Prostate gland (tissue), 2 donors: ENCODE measurements around the gene LMAN2L.

Source experiments
- POLR2A ChIP-seq: fragments of 450-650 bp; IDR thresholded peaks from one replicate; pipeline ENCODE4 v1.6.1; 2016; ENCODE audit warnings: antibody characterized with exemption, mild to moderate bottlenecking
- POLR2AphosphoS5 ChIP-seq: sonication (generic); formaldehyde crosslinking; IDR thresholded peaks from one replicate; pipeline ENCODE4 v1.6.1; 2017; ENCODE audit warnings: antibody characterized with exemption
- TF ChIP-seq, protein P1 (sequence below), 4 experiments: fragments of 200-600 bp in 2 of 4; fragments of 450-650 bp in 2 of 4; sonication (generic) in 2 of 4; IDR thresholded peaks; 1 replicate in 3 of 4; 2 replicates in 1 of 4; pipeline ENCODE4 v1.5.1; 2016 to 2019; ENCODE audit warnings: antibody characterized with exemption in 4 of 4, mild to moderate bottlenecking in 2 of 4, moderate library complexity in 2 of 4

DNA sequence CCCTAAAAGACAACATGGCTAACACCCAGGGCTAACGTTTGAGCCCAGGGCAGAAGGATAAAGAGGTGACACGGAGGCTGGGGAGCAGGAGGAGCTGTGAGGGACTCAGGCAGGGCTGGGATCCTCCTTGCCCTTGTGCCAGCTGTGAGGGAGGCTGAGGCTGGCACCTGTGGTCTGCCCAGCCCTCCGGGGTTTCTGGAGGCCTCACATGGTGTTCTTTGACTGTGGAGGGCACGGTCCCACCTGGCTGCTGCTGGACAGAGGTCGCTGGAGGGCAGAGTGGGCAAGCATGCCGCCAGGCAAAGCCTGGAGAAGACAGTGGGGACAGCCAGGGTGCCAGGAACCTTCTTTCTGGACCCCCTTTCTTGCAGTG is 49.4 kb upstream of the LMAN2L start:
- TF ChIP-seq, protein P1, sequence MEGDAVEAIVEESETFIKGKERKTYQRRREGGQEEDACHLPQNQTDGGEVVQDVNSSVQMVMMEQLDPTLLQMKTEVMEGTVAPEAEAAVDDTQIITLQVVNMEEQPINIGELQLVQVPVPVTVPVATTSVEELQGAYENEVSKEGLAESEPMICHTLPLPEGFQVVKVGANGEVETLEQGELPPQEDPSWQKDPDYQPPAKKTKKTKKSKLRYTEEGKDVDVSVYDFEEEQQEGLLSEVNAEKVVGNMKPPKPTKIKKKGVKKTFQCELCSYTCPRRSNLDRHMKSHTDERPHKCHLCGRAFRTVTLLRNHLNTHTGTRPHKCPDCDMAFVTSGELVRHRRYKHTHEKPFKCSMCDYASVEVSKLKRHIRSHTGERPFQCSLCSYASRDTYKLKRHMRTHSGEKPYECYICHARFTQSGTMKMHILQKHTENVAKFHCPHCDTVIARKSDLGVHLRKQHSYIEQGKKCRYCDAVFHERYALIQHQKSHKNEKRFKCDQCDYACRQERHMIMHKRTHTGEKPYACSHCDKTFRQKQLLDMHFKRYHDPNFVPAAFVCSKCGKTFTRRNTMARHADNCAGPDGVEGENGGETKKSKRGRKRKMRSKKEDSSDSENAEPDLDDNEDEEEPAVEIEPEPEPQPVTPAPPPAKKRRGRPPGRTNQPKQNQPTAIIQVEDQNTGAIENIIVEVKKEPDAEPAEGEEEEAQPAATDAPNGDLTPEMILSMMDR (IDR thresholded peaks at IDR 0.05) = no peak
- TF ChIP-seq POLR2A = no peak
- no peak for TF ChIP-seq POLR2AphosphoS5
